B cell (primary cell): Measurements from ENCODE around the gene RNF25. TPM values are rescaled to one million over a fixed set of nuclear protein-coding genes. Genes with fewer than 3 reads are reported as not detected.

ENCODE experiments used
- ATAC-seq: fragments of 200-7000 bp; cut with Tn5 transposase; one replicate; pipeline ENCODE4 v1.10.0; 2021; ENCODE audit warnings: low read depth, mild to moderate bottlenecking, moderate number of reproducible peaks, moderate library complexity
- CTCF ChIA-PET: fragments of 350-600 bp; sonication (Branson Sonifier 250); formaldehyde crosslinking; loops from one replicate; lab custom pipeline; 2021; ENCODE audit warnings: antibody characterized with exemption, inconsistent platforms; lab: Charles Lee
- POLR2A ChIA-PET: fragments of 350-600 bp; sonication (Branson Sonifier 250); formaldehyde crosslinking; loops from one replicate; lab custom pipeline; 2021; ENCODE audit warnings: antibody characterized with exemption; lab: Charles Lee
- DNase-seq: peaks from one replicate; pipeline ENCODE4 v3.0.0; 2013
- H2AFZ ChIP-seq: 2 replicates; pipeline ENCODE4 v1.6.1; 2012; ENCODE audit warnings: mild to moderate bottlenecking, low read depth, low read length; ENCODE audit not compliant: insufficient read depth, poor library complexity, severe bottlenecking
- H3K27ac ChIP-seq, 2 donors: 1 replicate in 1 of 2; 2 replicates in 1 of 2; pipeline ENCODE4 v1.5.1; 2012 to 2013; ENCODE audit warnings: low read length in 2 of 2, mild to moderate bottlenecking in 2 of 2, moderate library complexity in 1 of 2
- H3K27me3 ChIP-seq, 4 experiments: fragments of 200-600 bp in 1 of 4; sonication (generic) in 1 of 4; replicated peaks in 1 of 4; 1 replicate in 2 of 4; 2 replicates in 2 of 4; pipeline versions ENCODE4 v1.6.1 to v1.7.0; 2013 to 2016; ENCODE audit warnings: low read length in 3 of 4, mild to moderate bottlenecking in 2 of 4, mixed read lengths in 1 of 4, moderate library complexity in 1 of 4; ENCODE audit not compliant: insufficient read depth in 4 of 4, control insufficient read depth in 3 of 4; ENCODE audit errors: control extremely low read depth in 1 of 4
- H3K36me3 ChIP-seq, 2 experiments: replicated peaks in 1 of 2; 1 replicate in 1 of 2; 2 replicates in 1 of 2; pipeline versions ENCODE4 v1.6.1 to v1.7.1; 2013; ENCODE audit warnings: low read length in 1 of 2; ENCODE audit not compliant: insufficient read depth in 2 of 2, control insufficient read depth in 1 of 2; ENCODE audit errors: control extremely low read depth in 1 of 2, extremely low read depth in 1 of 2
- H3K4me1 ChIP-seq, 2 donors: fragments of 200-600 bp in 1 of 2; sonication (generic) in 1 of 2; 1 replicate in 1 of 2; 2 replicates in 1 of 2; pipeline versions ENCODE4 v1.5.1 to v1.6.1; 2013 to 2017; ENCODE audit warnings: low read length in 2 of 2; ENCODE audit not compliant: control insufficient read depth in 2 of 2, insufficient read depth in 2 of 2
- H3K4me2 ChIP-seq: replicated peaks from 2 replicates; pipeline ENCODE3; 2012; ENCODE audit warnings: mild to moderate bottlenecking, low read depth, low read length; ENCODE audit not compliant: poor library complexity, severe bottlenecking
- H3K4me3 ChIP-seq, 5 experiments: fragments of 200-600 bp in 1 of 5; sonication (generic) in 1 of 5; 1 replicate in 3 of 5; 2 replicates in 2 of 5; pipeline versions ENCODE4 v1.5.1 to v1.7.0; 2011 to 2016; ENCODE audit warnings: low read length in 4 of 5, mild to moderate bottlenecking in 4 of 5, low read depth in 2 of 5, control low read depth in 1 of 5, moderate library complexity in 1 of 5; ENCODE audit not compliant: insufficient read depth in 1 of 5; ENCODE audit errors: control extremely low read depth in 1 of 5, extremely low read depth in 1 of 5
- H3K79me2 ChIP-seq: fragments of 200-600 bp; sonication (generic); one replicate; pipeline ENCODE4 v1.6.0; 2016; ENCODE audit warnings: low read length; ENCODE audit not compliant: control insufficient read depth, insufficient read depth
- H3K9ac ChIP-seq: fragments of 200-600 bp; sonication (generic); 2 replicates; pipeline ENCODE4 v1.6.1; 2017; ENCODE audit warnings: mild to moderate bottlenecking, low read length, moderate library complexity
- H3K9me3 ChIP-seq, 3 donors: one replicate each; pipeline versions ENCODE4 v1.6.1 to v1.7.1; 2013; ENCODE audit warnings: low read length in 2 of 3; ENCODE audit not compliant: control insufficient read depth in 2 of 3, insufficient read depth in 1 of 3; ENCODE audit errors: control extremely low read depth in 1 of 3
- H4K20me1 ChIP-seq: 2 replicates; pipeline ENCODE4 v1.6.0; 2012; ENCODE audit warnings: mild to moderate bottlenecking, low read length; ENCODE audit not compliant: insufficient read depth, control insufficient read depth, poor library complexity, severe bottlenecking
- H3K27ac Mint-ChIP-seq: one replicate; pipeline ENCODE4 v1.8.0; 2021; ENCODE audit warnings: mixed read lengths
- H3K27me3 Mint-ChIP-seq: one replicate; pipeline ENCODE4 v1.8.0; 2021; ENCODE audit warnings: mixed read lengths
- H3K4me1 Mint-ChIP-seq: one replicate; pipeline ENCODE4 v1.8.0; 2021; ENCODE audit warnings: mixed read lengths
- H3K4me3 Mint-ChIP-seq: one replicate; pipeline ENCODE4 v1.8.0; 2021; ENCODE audit warnings: mixed read lengths
- H3K9me3 Mint-ChIP-seq: one replicate; pipeline ENCODE4 v1.8.0; 2022; ENCODE audit warnings: mixed read lengths; ENCODE audit not compliant: insufficient read depth
- CTCF ChIP-seq: fragments of 200-600 bp; IDR thresholded peaks from one replicate; pipeline ENCODE4 v1.8.0; 2022; ENCODE audit warnings: antibody characterized with exemption, mild to moderate bottlenecking
- EZH2 ChIP-seq: IDR thresholded peaks from 2 replicates; pipeline ENCODE4 v1.6.1; 2012; ENCODE audit warnings: borderline replicate concordance, low read depth, mild to moderate bottlenecking, moderate library complexity, low read length; ENCODE audit not compliant: insufficient read depth, poor library complexity, severe bottlenecking
- WGBS: methylation state at CpG from one replicate; pipeline ENCODE4 v1.1.5; 2013; ENCODE audit warnings: missing lambda C conversion rate; ENCODE audit not compliant: insufficient coverage; 5-methylcytosine and 5-hydroxymethylcytosine counted together
- intact Hi-C: fragments of 100-400 bp; cut with micrococcal nuclease; formaldehyde crosslinking; loops from one replicate; pipeline ENCODE4 v1.10.0; 2022
- polyA plus RNA-seq: library from polyadenylated mRNA; depleted of rRNA; stranded (reverse); fragments of >200 nt; gene quantifications from 2 replicates; pipeline ENCODE4 v1.2.3, GENCODE V29; 2012
- total RNA-seq, 2 donors: library from RNA; stranded (reverse); fragments of 120-200 nt in 1 of 2; gene quantifications; 1 replicate in 1 of 2; 2 replicates in 1 of 2; pipeline versions ENCODE4 v1.2.3 to v1.2.4, GENCODE V29; 2013 to 2022

The RNF25 gene
- total and polyA plus RNA-seq, 2 donors (not counting 1 experiment from before 2014, with no cell fraction given) = 31.7 to 35.6 TPM

GRCh38 chr2:218721488-218721887, 49.7 kb upstream of the RNF25 start:
- peaks cover 3% of the 10 kb centered on the region for H3K4me1 Mint-ChIP-seq
- H3K27me3 Mint-ChIP-seq = no peaks in the 10 kb centered on the region
- Histone ChIP-seq H3K79me2 (peaks cover 45% of the 10 kb centered on the region), H3K4me3 (no peak overlapping the region), H3K27me3 (no peaks in the 10 kb centered on the region), H3K36me3 (peaks cover 1 to 3% of the 10 kb centered on the region in 2 experiments), H2AFZ (no peak overlapping the region), H3K9ac (no peak overlapping the region), H3K4me1 (no peaks in the 10 kb centered on the region), H3K9me3 (peaks cover 0 to 16% (median 7%) of the 10 kb centered on the region in 3 donors), H3K4me2 (no peak overlapping the region), H4K20me1 (no peaks in the 10 kb centered on the region), H3K27ac (no peak overlapping the region)
- H3K4me3 Mint-ChIP-seq = no peak overlapping the region
- DNase-seq (no peak), ATAC-seq (no peak)
- intact Hi-C loops = no loop called here
- TF ChIP-seq EZH2 = no peak
- no peak for TF ChIP-seq CTCF
- POLR2A ChIA-PET = interaction anchor here (0.7 kb wide), 1 partner anchor 11 kb away, joined by 3 read pairs; the partner anchor contains the start of gene TTLL4
- H3K27ac Mint-ChIP-seq = no peak overlapping the region
- H3K9me3 Mint-ChIP-seq = no peaks in the 10 kb centered on the region
- CTCF ChIA-PET = interaction anchor here (0.6 to 0.9 kb wide), 2 partner anchors 155 to 382 kb away, joined by 3 to 4 read pairs; no protein-coding TSS in a partner anchor

GRCh38 chr2:218720048-218721041, 48.5 kb upstream of the RNF25 start:
- ChIA-PET CTCF (interaction anchor here (1.2 kb wide), 1 partner anchor 9 kb away, joined by 3 read pairs; no protein-coding TSS in a partner anchor), POLR2A (no interaction called here)
- Histone ChIP-seq H3K9ac (no peak overlapping the region), H3K4me2 (no peak overlapping the region), H3K27ac (no peak overlapping the region), H3K79me2 (peaks cover 48% of the 10 kb centered on the region), H3K36me3 (peaks cover 0 to 3% of the 10 kb centered on the region in 2 experiments), H2AFZ (no peak overlapping the region), H3K4me1 (no peaks in the 10 kb centered on the region), H3K4me3 (no peak overlapping the region), H3K9me3 (peaks cover 0 to 7% (median 0%) of the 10 kb centered on the region in 3 donors), H3K27me3 (no peaks in the 10 kb centered on the region), H4K20me1 (no peaks in the 10 kb centered on the region)
- H3K4me3 Mint-ChIP-seq = no peak overlapping the region
- no peaks in the 10 kb centered on the region for H3K27me3 Mint-ChIP-seq
- H3K4me1 Mint-ChIP-seq = peaks cover 3% of the 10 kb centered on the region
- H3K27ac Mint-ChIP-seq = no peak overlapping the region
- ATAC-seq = no peak
- WGBS = 85% methylated on average over 5 of the region's 19 CpGs
- DNase-seq = no peak
- no peak for TF ChIP-seq EZH2
- no peak for TF ChIP-seq CTCF
- no peaks in the 10 kb centered on the region for H3K9me3 Mint-ChIP-seq
- intact Hi-C loops = no loop called here
